Coronary artery (tissue), 2 donors: ENCODE data around the gene CPNE7.

ENCODE experiments used
- DNase-seq: peaks from one replicate; pipeline ENCODE4 v3.0.0-alpha.2; 2017; ENCODE audit warnings: low spot score
- H3K27ac ChIP-seq, 2 donors: fragments of 200-600 bp; sonication (generic); one replicate each; pipeline ENCODE4 v1.5.1; 2016 to 2019
- H3K4me3 ChIP-seq: fragments of 200-600 bp; sonication (generic); 2 replicates; pipeline ENCODE4 v1.5.1; 2016; ENCODE audit warnings: mild to moderate bottlenecking, moderate library complexity
- CTCF ChIP-seq: fragments of 200-600 bp; sonication (generic); IDR thresholded peaks from one replicate; pipeline ENCODE4 v1.5.1; 2019; ENCODE audit warnings: antibody characterized with exemption

Gene CPNE7

GRCh38 chr16:89645122-89645521 lies 69.6 kb downstream of the CPNE7 start:
- no peak overlapping the region for H3K4me3 ChIP-seq
- TF ChIP-seq CTCF: no peak
- H3K27ac ChIP-seq: no peak overlapping the region
- no peak for DNase-seq

- Histone ChIP-seq H3K27ac (no peak overlapping the region), H3K4me3 (no peak overlapping the region)
- DNase-seq: no peak
- TF ChIP-seq CTCF: no peak
These were observed 70.7 kb downstream of the CPNE7 start for GRCh38 chr16:89646270-89646669.
